DOHH2 (cell line): ENCODE data around the gene AMFR.

Experiments used
- CTCF ChIP-seq: fragments of 200-600 bp; sonication (generic); IDR thresholded peaks from one replicate; pipeline ENCODE4 v1.5.1; 2014; ENCODE audit warnings: antibody characterized with exemption, mild to moderate bottlenecking, low read depth, low read length; ENCODE audit not compliant: poor library complexity, severe bottlenecking
- EZH2phosphoT487 ChIP-seq: fragments of 200-600 bp; sonication (generic); IDR thresholded peaks from 2 replicates; pipeline ENCODE4 v1.6.1; 2017; ENCODE audit warnings: borderline replicate concordance, mild to moderate bottlenecking, antibody characterized with exemption, low read length, moderate library complexity, mixed read lengths

GRCh38 chr16:56327929-56328258 is 97.5 kb downstream of the AMFR start:
- TF ChIP-seq CTCF: no peak
- no peak for TF ChIP-seq EZH2phosphoT487
